ENCODE results near the gene RASGEF1C.

Gene RASGEF1C

DNA sequence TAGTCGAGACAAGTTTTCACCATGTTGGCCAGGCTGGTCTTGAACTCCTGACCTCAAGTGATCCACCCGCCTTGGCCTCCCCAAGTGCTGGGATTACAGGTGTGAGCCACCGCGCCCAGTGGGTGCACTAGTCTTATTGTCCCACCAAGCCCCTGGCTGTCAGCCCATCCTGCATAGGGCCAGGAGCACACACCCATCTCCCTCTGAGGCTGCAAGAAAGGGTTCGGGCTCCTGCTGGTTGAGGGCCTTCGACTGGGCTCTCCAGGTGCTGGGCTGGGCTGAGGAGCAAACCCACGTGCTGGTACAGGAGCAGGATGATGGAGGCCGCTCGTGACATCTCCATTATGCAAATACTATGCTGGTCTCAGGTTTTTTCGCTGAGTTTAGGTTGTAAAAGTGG lies 112.4 kb downstream of the RASGEF1C start (continued):
- TF ChIP-seq YY2 (tag by site-specific recombination; IDR thresholded peaks at IDR 0.05) (no peak), ZFHX2 (tag by site-specific recombination; conservative IDR thresholded peaks at IDR 0.05) (no peak), ZFP41 (tag by site-specific recombination; IDR thresholded peaks at IDR 0.05; ENCODE audit: borderline replicate concordance) (no peak)
- TF ChIP-seq, protein P1, sequence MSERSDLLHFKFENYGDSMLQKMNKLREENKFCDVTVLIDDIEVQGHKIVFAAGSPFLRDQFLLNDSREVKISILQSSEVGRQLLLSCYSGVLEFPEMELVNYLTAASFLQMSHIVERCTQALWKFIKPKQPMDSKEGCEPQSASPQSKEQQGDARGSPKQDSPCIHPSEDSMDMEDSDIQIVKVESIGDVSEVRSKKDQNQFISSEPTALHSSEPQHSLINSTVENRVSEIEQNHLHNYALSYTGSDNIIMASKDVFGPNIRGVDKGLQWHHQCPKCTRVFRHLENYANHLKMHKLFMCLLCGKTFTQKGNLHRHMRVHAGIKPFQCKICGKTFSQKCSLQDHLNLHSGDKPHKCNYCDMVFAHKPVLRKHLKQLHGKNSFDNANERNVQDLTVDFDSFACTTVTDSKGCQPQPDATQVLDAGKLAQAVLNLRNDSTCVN (tag by site-specific recombination; optimal IDR thresholded peaks at IDR 0.05) = no peak
- TF ChIP-seq, protein P2, sequence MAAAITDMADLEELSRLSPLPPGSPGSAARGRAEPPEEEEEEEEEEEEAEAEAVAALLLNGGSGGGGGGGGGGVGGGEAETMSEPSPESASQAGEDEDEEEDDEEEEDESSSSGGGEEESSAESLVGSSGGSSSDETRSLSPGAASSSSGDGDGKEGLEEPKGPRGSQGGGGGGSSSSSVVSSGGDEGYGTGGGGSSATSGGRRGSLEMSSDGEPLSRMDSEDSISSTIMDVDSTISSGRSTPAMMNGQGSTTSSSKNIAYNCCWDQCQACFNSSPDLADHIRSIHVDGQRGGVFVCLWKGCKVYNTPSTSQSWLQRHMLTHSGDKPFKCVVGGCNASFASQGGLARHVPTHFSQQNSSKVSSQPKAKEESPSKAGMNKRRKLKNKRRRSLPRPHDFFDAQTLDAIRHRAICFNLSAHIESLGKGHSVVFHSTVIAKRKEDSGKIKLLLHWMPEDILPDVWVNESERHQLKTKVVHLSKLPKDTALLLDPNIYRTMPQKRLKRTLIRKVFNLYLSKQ (tag by site-specific recombination; IDR thresholded peaks at IDR 0.05; ENCODE audit: borderline replicate concordance) = no peak

DNA sequence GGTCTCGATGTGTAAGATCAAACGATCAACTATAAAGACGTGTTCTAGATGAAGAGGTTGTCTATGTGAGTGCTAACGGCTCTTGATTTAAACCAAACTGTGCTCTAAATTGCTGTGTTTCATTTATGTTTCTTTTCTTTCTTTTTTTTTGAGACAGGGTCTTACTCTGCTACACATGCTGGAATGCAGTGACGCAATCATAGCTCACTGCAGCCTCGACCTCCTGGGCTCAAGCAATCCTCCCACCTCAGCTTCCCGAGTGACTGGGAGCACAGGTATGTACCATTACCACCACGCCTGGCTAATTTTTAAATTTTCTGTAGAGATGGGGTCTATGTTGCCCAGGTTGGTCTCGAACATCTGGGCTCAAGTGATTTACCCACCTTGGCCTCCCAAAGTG lies 113.5 kb downstream of the RASGEF1C start:
- TF ChIP-seq ZBTB48 (tag by site-specific recombination; IDR thresholded peaks at IDR 0.05) = no peak
- TF ChIP-seq ZBTB7A (tag by site-specific recombination; IDR thresholded peaks at IDR 0.05; ENCODE audit: low read depth) = no peak
- no peak for TF ChIP-seq ZEB2 (tag by site-specific recombination; IDR thresholded peaks at IDR 0.05)
- no peak for TF ChIP-seq ZNF488 (tag by site-specific recombination; IDR thresholded peaks at IDR 0.05)
- no peaks in the 10 kb centered on the region for H3K36me3 ChIP-seq (ENCODE audit: control insufficient read depth in 2 of 2, insufficient read depth in 1 of 2, low read length in 2 of 2)
- H3K27ac ChIP-seq (ENCODE audit: extremely low read depth, low read depth, low read length) = no peak overlapping the region
- H3K9me3 ChIP-seq (ENCODE audit: control insufficient read depth, insufficient read depth, low read depth, low read length) = no peaks in the 10 kb centered on the region
- ChIA-PET POLR2A (no interaction called here), CTCF (interaction anchor here (0.6 to 0.7 kb wide), 2 partner anchors 241 to 457 kb away, joined by 3 read pairs; no protein-coding TSS in a partner anchor)
- no peak overlapping the region for H3K4me3 ChIP-seq (ENCODE audit: low read depth, low read length)
- no peaks in the 10 kb centered on the region; the same call in 1 of the 2 replicates for H3K4me1 ChIP-seq (ENCODE audit: control insufficient read depth, insufficient read depth, low read length)

- H3K9me3 ChIP-seq (ENCODE audit: control insufficient read depth, insufficient read depth, low read depth, low read length) = no peaks in the 10 kb centered on the region
- ChIA-PET CTCF (no interaction called here), POLR2A (no interaction called here)
- no peaks in the 10 kb centered on the region; the same call in 1 of the 2 replicates for H3K4me1 ChIP-seq (ENCODE audit: control insufficient read depth, insufficient read depth, low read length)
- H3K27ac ChIP-seq (ENCODE audit: extremely low read depth, low read depth, low read length) = no peak overlapping the region
- TF ChIP-seq ZFHX2 (tag by site-specific recombination; conservative IDR thresholded peaks at IDR 0.05) (peak; percentile 54), GLIS2 (tag by site-specific recombination; IDR thresholded peaks at IDR 0.05) (no peak), EGR2 (tag by site-specific recombination; IDR thresholded peaks at IDR 0.05; ENCODE audit: low read depth) (peak; percentile 66), ZNF37A (tag by site-specific recombination; IDR thresholded peaks at IDR 0.05) (no peak), ZNF473 (tag by site-specific recombination; IDR thresholded peaks at IDR 0.05) (no peak), ZNF2 (tag by site-specific recombination; IDR thresholded peaks at IDR 0.05) (no peak)
- no peaks in the 10 kb centered on the region for H3K36me3 ChIP-seq (ENCODE audit: control insufficient read depth in 2 of 2, insufficient read depth in 1 of 2, low read length in 2 of 2)
- no peak overlapping the region for H3K4me3 ChIP-seq (ENCODE audit: low read depth, low read length)
Observed at GRCh38 chr5:180093651-180094382, 115.2 kb downstream of the RASGEF1C start.

GRCh38 chr5:180093241-180093640 lies 115.8 kb downstream of the RASGEF1C start:
- CTCF ChIA-PET = interaction anchor here (0.5 to 1.2 kb wide), 2 partner anchors 8 to 284 kb away, joined by 4 read pairs; no protein-coding TSS in a partner anchor
- Histone ChIP-seq H3K36me3 (ENCODE audit: control insufficient read depth in 2 of 2, insufficient read depth in 1 of 2, low read length in 2 of 2) (no peaks in the 10 kb centered on the region), H3K9me3 (ENCODE audit: control insufficient read depth, insufficient read depth, low read depth, low read length) (no peaks in the 10 kb centered on the region), H3K4me3 (ENCODE audit: low read depth, low read length) (no peak overlapping the region), H3K4me1 (ENCODE audit: control insufficient read depth, insufficient read depth, low read length) (no peaks in the 10 kb centered on the region; the same call in 1 of the 2 replicates), H3K27ac (ENCODE audit: extremely low read depth, low read depth, low read length) (no peak overlapping the region)
- POLR2A ChIA-PET = no interaction called here
- TF ChIP-seq OSR2 (tag by site-specific recombination; IDR thresholded peaks at IDR 0.05) (no peak), ZNF791 (tag by site-specific recombination; IDR thresholded peaks at IDR 0.05) (no peak), ZNF488 (tag by site-specific recombination; IDR thresholded peaks at IDR 0.05) (no peak), ZNF600 (tag by site-specific recombination; IDR thresholded peaks at IDR 0.05) (no peak), ZNF366 (tag by site-specific recombination; conservative IDR thresholded peaks at IDR 0.05) (no peak)
